Choroid plexus epithelial cell (primary cell): ENCODE measurements around the gene ARHGEF19.

ENCODE experiments used
- DNase-seq: peaks from one replicate; pipeline ENCODE4 v3.0.0-alpha.2; 2010; ENCODE audit warnings: low read depth
- H3K4me3 ChIP-seq: 2 replicates; pipeline ENCODE4 v1.5.1; 2011; ENCODE audit warnings: low read depth, mild to moderate bottlenecking, control low read depth, low read length, moderate library complexity
- TF ChIP-seq, protein P1 (sequence below): conservative IDR thresholded peaks from 2 replicates; pipeline ENCODE4 v1.5.1; 2011; ENCODE audit warnings: low read depth, mild to moderate bottlenecking, control low read depth, inconsistent platforms, low read length, moderate library complexity

The ARHGEF19 gene

DNA sequence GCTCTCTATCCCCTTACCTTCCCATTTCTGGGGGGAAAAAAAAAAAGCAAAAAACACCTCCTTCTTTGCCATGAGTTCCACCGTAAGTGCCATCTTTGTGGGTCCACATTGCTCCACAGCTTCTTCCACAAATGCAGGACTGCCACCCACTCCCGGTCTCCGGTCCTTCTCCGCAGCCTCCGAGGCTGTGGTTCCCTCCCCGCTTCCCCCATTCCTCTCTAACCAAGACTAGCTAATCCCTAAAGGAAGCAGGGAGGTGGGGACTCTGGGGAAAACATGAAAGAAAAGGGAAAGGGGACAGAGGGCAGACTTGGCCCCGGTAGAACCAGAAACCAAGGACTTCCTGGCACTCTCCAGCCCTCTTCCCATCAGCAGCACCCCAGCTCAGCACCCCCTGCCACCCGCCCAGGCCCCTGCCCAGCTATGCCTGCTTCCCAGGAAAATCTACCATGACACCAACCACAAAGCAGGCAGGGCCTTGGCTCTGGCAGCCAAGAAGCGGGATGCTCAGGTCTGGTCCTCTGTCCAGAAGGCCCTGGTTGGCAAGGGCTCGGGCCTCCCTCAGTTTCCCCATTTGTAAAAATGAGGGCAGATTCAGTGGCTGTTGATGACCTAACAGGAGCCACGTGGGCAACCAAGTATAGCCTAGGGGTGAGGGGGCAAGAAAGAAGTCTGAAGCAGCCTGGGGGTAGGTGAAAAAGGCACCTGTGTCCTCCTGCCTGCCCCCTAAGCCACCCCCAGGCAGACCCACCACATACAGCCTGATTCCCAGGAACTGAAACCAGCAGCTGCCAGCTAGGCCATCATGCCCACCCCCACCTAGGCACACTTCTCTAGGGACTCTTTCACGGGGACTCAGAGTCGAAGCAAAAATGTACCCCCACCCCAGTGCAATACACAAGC, 59.1 kb downstream of the ARHGEF19 start:
- TF ChIP-seq, protein P1, sequence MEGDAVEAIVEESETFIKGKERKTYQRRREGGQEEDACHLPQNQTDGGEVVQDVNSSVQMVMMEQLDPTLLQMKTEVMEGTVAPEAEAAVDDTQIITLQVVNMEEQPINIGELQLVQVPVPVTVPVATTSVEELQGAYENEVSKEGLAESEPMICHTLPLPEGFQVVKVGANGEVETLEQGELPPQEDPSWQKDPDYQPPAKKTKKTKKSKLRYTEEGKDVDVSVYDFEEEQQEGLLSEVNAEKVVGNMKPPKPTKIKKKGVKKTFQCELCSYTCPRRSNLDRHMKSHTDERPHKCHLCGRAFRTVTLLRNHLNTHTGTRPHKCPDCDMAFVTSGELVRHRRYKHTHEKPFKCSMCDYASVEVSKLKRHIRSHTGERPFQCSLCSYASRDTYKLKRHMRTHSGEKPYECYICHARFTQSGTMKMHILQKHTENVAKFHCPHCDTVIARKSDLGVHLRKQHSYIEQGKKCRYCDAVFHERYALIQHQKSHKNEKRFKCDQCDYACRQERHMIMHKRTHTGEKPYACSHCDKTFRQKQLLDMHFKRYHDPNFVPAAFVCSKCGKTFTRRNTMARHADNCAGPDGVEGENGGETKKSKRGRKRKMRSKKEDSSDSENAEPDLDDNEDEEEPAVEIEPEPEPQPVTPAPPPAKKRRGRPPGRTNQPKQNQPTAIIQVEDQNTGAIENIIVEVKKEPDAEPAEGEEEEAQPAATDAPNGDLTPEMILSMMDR, result no peak

DNA sequence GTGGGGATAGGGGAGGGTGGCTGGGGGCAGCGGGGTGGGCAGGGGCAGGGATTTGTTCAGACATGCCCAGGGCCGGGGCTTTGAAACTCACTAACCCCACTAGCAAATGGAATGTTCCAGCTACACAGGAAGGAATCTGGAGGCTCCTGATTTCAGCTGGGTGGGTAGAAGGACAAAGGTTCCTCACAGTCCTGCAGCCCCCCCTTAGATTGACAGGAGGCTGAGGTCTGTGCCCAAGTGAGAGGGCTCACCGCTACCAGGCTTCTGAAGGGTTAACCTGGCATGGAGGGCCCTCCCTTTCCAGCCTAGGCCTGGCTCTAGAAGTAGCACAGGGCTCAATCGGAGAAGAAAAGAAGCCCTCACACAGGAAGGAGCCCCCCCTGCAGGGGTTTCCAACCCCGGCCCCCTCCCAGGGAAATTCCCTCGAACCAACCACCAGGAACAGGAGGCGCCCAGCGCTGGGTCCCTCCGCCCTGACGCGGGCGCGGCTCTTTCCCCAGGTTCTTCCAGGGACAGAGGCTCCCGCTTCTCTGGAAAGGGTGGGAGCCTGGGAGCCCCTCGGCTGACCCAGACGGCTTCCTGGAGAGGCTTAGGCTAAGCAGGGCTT, 59.9 kb downstream of the ARHGEF19 start:
- DNase-seq, result peak; percentile 63
- peak overlapping the region; percentile 85 for H3K4me3 ChIP-seq
- TF ChIP-seq, protein P1, result no peak

More for the DNA sequence above, 59.1 kb downstream of the ARHGEF19 start:
- no peak for DNase-seq
- H3K4me3 ChIP-seq, result peak overlapping the region; percentile 85

DNA sequence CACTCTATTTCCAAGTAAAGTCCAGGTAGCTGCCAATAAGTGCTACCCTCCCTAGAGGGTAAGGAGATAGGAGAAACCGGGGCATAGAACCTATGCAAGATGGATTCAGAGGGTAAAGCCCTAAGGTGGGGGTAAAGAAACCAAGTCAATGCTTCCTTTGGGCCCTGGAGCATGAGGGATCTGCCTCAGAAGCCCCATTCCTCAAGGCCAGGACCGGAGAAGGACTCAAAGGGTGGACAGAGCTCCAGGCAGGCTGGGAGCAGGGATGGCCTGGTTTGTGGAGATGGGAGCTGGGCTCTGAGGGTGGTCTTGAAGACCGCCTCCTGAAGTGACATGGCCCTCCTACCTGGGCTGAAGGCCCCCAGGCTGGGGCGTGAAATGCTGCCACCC, 60.5 kb downstream of the ARHGEF19 start:
- TF ChIP-seq, protein P1, result no peak
- peak overlapping the region; percentile 13 for H3K4me3 ChIP-seq
- no peak for DNase-seq

DNA sequence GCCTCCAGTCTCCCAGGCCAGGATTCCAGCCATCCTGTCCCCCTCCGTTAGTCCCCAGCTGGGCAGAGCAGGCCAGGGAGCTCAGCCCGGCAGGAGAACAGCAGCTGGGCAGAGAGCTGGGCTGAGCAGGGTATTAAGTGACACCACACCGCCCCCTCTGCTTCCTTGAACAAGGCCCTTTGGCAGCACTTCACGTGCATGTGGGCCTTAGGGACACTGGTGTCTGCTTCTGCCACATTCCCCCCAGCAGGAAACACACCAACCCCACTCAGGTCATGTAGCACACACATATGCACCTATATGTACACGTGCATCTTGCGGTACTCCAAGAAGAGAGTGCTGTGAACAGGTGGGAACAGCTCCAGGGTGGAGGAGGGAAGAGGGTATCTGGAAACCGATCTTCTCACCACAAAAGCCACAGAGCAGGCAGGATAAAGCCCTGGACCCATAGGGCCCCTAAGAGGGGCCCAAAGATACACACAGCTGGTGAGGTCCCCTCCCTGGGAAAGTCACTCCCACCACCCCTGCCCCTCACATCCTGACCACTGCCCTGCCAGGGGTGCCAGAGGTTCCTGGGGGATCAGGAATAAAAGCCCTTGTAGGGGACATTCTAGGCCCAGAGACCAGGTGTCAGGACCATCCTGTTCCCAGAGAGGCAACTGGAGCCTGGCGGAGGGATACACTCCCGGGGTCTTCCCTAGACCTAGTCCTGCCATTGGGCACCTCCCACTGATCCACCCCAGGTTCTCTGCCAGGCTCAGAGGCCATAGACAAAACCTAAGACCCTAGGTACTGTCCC, 61.1 kb downstream of the ARHGEF19 start:
- TF ChIP-seq, protein P1, result no peak
- H3K4me3 ChIP-seq, result peak overlapping the region; percentile 11
- no peak for DNase-seq

DNA sequence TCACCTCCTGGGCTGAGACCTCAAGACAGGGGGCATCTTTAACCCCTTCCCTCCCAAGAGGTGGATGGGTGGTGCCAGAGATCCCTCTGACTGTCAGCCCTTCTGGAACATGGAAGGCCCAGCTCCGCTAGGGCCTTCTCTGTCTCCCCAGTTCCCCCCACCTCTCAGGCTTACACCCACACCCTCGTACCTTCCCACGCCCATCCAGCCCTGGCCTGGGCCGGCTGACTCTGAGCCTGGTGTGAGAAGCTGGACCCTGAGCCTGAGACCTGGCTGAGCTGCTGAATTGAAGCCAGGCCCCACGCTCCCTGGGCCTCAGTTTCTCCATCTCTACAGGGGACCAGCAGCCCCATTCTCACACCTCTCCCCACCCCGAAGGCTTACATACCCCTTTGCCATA, 61.9 kb downstream of the ARHGEF19 start:
- no peak overlapping the region for H3K4me3 ChIP-seq
- TF ChIP-seq, protein P1, result no peak
- no peak for DNase-seq

DNA sequence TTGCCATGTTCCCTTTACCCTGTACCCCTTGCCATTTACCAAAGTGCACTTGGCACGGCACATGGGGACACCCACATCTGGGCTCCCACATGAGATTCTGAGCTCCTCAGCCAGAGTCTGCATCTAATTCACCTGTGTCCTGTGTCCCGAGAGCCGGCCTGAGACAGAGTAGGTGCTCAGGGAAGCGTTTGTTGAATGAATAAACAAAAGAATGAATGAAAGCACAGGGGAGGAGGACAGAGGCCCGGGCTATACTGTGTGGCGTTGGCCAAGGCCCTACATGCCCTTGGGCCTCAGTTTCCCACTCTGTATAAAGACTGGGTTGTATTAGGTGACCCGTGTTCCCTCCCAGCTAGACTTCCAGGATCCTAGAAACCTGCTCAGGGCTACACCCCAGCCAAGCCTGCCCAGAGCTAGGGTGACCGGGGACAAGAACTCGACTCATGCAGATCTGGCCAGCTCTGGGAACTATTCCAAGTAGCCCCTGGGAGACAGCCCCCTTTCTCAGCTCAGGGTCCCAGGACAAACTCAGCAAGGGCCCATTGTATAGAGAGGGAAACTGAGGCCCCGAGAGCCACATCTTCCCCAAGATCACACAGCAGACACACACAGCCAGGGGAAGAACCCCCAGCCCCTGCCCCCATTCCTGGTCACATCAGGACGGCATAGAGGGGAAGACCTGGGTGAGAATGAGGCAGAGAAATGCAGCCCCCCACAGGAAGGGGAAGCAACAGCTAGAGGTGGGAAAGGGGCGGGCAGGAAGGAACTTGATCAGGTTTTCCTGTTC, 62.6 kb downstream of the ARHGEF19 start:
- TF ChIP-seq, protein P1, result no peak
- DNase-seq, result no peak
- H3K4me3 ChIP-seq, result no peak overlapping the region
